GM21528 (cell line): Measurements from ENCODE around the gene POU3F3.

ENCODE experiments used
- ATAC-seq: cut with Tn5 transposase; IDR thresholded peaks from one replicate; pipeline ENCODE4 v1.9.1; 2021; ENCODE audit warnings: mild to moderate bottlenecking, moderate library complexity; ENCODE audit not compliant: unreplicated experiment, low FRiP score

The POU3F3 gene

DNA sequence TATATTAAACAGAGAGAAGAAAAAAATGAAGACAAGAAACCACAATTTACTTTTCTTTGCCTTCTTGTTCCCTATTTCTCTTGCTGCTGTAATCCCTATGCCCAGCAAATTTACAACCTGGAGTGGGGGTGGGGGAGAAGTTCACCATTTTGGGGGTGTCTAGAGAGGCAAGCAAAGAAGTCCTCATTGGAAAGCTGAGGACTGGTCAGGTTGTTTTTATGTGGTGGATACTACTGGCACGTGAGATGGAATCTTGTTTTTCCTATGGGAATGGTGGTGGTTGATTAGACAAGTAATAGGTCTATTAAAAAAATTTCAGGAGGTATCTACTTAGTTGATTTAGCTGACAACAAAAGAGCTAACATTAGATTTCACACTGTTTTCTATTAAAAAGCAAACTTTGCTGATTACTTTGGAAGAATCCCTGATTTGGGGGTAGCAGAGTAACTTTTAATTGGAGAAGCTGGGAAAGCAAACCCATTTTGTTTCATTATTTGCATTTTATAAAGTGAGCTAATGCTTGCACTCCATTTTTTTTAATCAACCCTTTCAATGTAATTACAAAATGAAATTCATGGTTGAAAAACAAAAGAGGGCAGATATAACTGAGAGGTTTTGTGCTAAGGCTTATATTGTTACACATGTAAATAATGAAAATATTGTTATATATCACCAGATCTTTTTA lies 6.0 kb downstream of the POU3F3 start:
- ATAC-seq = no peak

DNA sequence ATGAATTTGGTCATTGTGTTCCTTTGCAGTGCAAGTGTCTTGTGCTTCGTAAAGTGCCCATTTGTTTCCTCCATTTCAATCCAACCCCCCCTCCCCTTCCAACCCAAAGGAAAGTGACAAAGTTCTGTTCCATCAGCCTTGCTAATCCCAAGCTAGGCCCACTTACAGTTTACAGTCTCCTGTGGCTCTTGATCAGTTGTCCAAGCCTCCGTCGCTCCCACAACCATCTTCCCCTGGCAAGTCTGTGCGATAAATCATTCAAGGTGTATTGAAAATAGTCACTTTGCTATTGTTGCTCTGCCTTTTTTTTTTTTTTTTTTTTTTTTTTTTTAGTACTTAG lies 6.5 kb downstream of the POU3F3 start:
- ATAC-seq = no peak

DNA sequence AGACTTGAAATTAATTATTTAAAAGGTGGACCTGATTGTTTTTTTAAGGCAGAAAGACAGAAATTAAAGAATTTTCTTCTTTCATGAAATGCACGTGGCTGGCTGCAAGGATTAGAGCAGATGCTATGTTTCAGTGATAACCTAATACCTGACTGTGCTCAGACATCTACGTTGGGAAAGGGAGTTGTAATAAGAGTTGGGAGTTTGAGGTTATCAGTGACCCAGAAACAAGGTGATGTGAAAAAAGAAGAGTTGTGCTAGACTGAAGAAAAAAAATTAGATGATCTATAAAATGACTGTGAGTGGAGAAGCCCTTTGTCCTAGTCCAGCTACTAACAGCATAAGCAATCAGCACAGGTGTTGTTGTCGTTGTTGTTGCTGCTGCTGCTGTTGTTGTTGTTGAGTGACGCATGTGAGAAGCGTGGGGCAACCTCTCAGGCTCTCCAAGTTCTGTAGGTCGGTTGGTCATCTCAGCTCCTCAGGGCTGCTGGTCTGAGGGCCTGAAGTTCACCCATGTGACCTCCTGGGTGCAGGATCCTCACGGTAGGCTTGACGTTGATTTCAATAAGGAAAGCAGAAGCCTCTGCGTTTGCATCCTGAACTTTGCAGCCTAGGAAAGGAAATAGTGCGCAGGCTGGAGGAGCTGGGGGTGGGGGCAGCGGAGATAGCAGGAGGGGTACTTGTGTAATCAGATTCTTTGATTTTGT lies 7.6 kb downstream of the POU3F3 start:
- no peak for ATAC-seq

DNA sequence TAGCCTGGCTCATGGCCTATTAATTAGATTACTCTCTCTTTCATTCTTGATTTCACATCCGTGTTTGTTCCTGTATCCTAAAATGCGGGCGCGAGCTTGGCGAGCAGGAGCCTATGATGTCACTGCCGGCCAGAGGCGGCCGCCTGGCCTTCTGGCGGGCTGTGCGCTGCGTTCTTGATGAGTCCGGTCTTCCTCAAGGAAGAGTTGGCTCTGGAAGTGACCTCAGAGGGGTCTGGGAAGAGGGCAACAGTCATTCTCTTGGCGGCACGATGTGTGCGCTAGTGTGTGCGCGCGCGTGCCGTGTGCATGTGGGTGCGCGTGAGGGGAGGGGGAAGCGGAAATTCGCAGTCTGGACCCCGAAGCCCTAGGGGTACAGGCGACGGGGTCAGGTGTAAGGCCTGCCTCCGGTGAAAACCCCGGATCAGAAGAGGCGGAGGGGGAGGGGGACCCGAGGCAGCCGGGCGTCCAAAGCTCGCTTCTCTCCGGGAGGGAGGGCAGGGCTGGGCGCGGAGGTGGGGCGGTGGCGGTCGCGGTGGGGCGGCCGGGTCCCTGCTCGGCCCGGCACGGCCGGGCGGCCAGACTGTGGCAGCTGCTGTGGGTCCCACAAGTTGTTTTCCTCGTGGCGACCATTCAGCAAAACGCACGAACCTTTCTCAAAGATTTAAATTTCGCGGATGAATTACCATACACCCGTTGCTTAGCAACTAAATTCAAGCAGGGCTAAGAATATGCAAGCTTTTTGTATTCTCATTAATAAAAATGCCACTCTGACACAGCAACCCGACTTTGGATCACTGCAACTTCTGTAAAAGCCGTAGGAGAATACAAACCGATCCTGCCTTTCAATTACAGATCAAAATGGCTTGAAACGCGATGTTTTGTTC lies 8.4 kb downstream of the POU3F3 start:
- ATAC-seq = no peak

DNA sequence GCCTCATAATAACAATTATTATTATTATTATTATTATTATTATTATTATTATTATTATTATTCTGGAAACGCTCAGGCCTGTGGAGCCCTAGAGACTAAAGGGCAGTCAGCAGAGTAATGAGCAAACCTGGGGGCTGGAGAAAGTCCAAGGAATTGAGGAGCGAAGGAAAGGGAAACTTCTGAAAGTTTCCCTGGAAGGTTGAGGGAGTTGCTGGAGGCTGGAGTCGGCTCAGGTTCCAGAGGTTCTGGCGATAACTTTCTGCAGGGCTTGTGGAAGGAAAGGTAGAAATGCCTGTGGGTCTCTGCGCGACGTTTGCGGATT lies 9.2 kb downstream of the POU3F3 start:
- no peak for ATAC-seq

DNA sequence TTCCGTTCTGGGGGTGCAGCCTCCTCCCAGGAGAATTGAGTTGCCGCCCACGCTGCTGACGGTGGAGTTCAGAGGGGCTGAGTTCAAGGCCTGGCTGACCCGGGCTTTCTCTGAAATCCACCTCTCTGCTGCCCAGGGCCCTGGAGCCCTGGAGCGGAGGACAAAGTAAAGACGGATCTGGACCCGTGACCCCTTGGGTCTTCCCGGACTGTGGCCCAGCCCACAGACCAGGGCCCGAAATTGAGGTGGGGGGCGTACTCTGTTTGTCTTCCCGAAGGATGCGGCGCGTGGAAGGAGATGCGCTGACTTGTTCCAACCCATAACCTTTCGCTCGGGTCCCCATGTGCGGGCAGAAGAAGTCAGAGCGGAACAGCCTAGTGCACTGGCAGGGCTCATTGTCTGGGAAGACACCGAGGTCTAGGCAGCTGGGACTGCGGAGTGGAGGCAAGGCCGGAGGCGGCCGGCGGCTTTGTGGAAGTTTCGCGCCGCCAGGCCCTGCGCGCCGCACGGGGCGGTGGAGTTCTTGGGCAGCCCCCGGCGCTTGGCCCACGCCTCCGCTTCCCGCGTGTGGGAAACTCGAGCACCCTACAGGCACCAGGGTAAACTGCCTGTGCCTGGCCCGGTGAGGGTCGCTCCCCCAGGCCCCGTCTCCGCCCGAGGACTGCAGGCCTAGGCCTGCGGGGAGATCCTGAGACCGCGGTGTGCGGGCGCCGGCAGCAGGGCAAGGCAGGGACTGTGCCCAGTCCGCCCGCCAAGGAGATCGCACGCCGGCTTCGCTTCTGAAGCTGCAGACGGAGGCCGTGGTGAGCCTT lies 9.8 kb downstream of the POU3F3 start:
- ATAC-seq = no peak

DNA sequence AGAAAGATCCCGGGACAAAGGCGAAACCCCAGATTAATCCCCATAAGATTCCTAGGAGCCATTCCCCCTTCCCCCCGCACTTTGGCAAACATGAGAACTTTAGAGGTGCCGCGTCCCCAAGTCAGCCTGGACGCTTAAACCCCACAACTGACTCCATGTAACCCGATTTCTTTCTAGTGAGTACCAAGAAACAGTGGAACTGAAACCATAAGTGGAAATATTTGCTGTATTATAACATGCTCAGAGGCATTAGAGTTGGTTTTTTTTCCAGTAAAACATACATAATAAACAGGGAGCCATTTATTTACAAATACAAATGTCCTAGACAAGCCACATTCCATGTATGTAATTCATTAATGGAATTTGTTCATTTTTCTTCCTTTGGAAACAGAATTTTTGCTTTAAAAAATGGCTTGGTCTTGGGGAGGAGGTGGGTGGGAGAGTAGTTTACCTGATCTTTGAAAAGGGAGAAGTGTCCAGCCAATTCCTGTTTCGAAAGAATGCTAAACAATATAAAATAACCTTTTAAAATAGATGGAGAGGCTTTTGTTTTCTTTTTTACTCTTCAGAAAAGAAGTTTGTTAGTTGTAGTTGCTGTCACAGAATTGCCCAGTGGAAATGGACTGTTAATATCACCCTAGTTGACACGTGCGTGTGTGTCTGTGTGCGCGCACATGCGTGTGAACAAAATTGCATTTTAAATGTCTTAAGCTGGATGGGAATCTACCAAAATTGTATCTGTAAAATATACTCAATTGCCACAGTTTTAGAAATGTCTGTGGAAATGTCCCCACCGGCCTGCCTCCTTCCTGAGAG lies 10.6 kb downstream of the POU3F3 start:
- no peak for ATAC-seq

DNA sequence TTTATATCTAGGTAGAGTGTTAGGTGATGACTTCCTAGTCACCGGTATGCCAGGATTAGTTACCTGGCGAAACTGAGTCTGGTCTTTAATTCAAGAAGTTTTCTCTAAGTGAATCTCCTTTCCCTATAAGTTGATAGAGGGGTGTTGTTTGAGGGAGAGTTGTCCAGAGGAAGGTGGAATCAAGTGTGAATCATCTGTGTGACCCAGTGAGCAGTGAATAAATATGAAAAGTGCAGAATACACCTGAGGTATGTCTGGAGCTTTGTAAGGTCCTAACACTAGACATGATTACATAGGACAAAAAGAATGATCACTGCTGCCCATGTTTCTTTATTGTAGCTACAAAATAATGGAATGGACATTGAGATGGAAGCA lies 11.2 kb downstream of the POU3F3 start:
- no peak for ATAC-seq

DNA sequence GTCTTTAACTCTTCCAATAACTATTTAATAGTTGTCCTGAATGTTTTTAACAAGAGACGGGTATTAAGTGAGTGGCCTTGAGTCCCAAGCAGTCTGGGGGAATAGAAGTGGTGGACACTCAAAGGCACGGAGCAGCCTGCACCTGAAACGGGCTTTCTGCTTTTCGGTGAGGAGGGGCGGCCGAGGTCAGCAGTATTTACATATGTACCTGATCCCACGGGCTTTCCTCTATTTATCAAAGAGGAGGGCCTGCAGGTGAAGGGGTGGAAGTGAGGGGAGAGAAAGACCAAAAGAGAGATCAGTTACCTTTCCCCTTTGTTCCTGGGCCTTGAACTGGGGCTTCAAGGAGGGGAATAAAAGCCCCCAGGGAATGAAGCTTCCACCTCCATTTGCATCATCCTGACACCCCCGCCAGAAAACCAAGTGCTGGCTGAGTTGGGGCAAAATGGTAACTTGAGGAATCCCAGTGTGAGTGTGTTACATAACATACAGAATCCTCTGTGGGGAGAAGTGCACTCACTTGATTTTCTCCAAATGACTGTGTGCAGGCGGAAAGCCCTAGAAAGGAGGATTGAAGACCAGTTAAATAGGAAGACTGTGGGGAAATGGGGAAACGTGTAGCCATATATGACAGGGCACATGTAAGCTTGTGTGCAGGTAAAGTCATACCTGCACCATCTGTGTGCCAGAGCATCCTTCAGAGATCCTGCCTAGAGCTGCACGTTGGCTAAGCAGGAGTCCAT lies 12.4 kb downstream of the POU3F3 start:
- ATAC-seq = no peak

DNA sequence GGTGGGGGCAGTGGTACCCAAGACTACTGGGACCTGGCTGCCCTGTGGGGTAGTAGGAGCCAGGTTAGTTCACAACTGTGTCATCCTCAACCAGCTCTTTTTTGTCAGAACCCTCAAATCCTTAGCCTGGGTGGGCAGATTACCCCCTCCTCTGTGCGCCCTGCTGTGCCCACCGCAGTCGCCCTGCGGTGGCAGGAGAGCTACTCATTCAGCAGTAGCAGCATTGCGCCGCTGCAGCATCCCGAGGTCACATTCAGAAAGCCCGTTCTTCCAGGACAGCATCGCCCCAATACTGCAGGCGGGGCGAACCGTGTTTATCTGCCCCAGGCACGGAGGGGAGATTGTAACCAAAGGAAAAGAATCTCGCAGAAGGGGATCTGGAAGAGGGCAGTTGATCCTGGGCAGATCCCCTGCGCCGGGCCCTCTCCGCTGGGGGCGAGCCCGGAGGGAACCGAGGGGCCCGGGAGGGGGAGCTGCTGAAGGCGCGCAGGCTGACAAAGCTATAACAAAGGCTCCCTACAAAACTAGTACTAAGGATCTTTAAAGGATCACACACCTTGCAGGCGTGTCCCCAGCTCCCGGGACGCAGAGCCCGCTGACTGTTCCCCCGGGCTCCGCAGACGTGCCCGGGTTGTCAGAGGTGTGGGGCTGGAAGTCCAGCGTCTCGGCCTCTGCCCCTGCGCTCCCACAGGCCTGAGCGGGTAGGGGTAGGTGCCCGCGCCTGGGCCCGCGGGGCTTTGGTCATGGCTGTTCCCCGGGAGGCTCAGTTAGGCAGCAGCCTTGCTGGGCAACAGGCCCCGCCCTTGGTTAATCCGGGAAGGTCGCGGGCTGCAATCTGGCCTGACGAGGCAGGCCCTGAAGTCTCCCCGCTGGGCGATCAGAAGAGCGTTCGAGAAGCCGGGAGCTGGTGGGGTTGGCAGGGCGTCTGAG lies 13.2 kb downstream of the POU3F3 start:
- ATAC-seq = no peak

DNA sequence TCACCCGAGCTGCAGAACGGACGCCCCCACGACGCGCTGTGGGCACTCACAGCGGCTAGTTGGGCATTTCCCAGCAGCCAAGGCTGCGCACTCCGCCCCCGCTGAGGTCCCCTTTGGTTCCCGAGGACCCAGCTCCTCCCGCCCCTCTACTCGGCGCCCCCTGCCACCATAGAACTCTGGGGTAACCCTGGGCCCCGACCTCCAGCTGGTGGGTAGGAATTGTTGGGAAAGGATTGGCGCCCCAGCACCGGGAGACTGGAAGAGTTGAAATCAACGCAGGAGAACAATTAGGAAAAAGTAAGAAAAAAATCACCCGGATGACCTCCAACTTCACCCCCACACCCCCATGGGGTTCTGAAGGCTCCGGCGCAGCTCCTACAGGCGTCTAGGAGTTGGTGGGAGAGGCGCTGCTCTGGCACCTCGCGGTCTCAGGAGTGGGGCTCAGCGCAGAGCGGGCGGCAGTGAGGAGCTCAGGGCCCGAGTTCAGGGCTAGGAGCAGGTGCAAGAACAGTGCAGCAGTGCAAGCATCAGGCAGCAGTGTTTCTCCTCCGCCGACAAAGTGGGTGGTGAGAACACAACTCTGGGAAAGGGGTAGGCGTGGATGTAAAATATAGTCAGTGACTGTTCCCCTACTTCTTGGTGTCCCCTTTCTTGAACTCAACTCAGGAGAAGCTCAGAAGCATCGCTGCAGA lies 14.0 kb downstream of the POU3F3 start:
- no peak for ATAC-seq

DNA sequence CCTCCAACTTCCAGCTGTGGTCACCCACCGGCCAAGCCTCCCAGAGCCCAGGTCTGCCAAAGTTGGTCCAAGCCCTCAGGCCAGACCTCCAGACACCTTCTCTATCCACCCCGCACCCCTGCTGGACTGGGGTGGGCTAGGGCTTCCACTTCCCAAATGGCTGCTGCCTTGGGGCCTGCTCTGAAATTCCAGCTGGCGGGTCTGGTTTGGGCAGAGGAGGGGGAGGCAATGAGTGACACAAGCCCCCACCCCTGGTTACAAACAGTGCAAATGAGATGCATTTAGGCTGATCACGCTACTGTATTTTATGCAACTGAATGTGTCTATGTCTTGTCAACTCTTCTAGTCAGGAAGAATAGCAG lies 14.6 kb downstream of the POU3F3 start:
- no peak for ATAC-seq

DNA sequence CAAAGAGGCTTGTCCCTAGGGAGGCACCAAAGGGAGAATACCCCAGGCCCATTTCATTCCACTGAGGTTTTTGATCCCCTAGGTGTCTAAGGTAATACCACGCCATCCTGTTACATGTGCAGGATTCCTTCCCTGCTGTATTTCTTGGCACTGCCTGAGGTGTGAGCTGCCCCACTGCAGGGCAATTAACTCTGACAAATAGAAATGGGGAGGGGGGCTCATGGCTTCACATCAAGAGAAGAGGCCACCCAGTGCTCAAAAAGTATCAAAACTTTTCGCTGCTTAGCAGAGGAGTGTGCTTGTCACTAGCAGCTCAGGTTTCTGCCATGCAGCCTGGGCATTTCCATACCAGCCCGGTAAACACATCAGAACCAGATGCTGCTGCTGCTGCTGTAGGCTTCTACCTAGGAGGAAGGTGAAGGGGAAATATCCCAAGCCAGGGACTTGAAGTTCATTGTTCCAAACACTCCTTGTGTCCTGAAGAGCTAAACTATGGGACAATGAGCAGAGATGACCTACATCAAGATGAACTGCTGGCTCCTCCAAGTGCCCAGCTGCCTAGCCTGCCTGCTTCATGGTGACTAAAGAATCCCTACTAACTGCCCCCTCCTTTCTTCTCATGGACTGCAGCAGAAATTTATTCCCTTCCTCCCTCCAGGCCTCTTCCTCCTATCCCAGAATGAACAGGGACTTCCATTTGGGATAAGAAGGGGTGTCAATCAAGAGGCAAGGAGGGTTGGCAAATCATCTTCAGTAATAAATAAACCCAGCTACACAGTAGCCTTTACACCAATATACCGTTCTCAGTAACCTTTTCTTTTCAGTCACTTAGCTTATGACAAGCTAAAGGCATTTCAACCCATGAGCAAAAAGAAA lies 16.4 kb downstream of the POU3F3 start:
- no peak for ATAC-seq

DNA sequence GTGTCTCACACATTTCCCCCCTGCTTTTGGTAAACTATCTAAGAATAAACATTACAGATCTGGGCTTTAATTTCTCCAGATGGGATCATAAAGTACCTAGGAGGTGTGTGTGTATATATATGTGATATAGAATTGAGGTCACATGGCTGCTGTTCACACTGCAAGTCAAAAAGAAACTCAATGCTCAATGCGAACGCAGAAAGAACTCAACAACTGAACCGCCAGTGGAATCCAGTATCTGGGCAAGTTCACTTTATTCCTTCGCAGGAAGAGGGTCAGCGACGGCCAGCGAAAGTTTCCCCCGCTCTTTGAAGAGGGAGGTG lies 17.7 kb downstream of the POU3F3 start:
- ATAC-seq = no peak

DNA sequence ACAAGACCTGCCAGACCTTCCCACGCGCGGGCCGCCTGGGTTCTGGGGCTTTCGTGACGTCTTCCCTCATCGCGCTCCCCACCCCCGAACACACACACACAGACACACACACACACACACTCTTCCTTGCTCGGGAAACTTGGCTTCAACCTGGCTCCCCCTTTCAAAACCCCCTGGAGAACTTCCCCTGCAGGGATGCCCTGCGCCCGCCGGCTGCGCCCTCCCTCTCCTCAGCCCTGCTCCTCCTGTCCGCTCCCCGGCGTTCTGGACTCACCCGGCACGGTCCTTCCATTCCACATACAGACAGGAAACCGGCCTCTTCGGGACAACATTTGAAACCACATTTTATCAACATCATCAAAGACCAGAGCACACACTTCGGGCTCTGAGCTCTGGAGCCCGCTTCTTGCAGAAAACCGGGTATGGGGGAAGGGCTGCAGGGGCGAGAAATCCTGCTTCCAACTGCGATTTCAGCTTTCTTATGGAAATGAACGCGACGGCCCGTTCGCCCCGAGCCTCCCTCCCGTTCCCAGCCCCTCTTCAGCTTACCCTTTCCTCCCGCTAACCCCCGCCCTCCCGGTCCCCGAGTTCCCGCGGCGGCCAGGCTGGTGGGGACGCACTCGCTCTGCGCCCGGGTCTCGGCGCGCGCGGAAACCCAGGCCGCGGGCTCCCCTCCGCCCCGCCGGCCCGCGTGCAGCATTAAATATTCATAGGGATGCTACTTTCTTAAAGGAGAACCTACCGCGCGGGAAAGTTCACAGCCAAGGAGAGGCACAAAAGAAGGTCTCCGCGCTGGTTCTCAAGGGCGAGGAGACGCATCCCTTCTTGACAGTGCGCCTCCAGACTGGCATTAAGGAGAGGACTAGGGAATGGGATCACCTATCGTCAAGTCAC lies 18.3 kb downstream of the POU3F3 start:
- no peak for ATAC-seq
